Measurements from ENCODE around the gene PAQR4.

The PAQR4 gene

GRCh38 chr16:3008690-3009037 lies 39.5 kb downstream of the PAQR4 start:
- no peak for TF ChIP-seq ZFX (IDR thresholded peaks at IDR 0.05; ENCODE audit: borderline replicate concordance)
- no peak for TF ChIP-seq CTCF (IDR thresholded peaks at IDR 0.05)
- no peak overlapping the region for H3K27ac ChIP-seq

DNA sequence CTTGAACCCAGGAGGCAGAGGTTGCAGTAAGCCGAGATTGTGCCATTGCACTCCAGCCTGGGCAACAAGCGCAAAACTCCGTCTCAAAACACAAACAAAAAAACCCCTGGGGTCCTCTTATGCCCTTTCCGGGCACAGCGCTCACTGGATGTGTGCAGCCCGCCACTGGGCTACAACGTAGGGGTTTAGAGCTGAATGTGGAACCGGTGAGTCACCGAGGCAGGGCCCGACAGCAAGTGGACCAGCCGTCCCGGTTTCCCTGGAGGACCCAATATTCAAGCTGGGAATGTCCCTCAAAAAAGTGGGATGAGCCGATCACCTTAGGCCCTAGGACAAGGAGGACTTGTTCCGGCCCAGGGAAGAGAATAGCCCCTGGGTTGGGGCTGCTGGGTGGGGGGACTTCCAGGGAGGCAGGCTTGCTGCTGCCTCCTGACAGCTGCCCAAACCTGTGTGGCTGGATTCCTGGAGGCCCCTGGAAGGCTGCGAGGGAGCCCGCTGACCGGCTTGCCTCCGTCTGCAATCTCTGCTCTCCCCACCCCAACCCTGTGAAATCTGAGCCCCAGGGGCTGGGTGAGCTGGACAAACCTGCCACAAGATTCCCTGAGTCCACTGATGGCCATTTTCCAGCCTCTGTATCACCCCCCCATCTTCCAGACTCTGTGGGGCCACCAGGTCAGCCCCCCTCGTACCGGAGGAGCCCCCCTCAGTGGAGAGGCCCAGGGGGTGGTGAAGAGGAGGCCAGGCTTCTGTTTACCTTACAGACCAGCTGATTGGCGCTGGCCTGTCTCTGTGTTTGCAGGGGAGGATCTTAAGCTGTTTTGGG lies 40.6 kb downstream of the PAQR4 start:
- TF ChIP-seq ZFX (IDR thresholded peaks at IDR 0.05; ENCODE audit: borderline replicate concordance) (no peak), CTCF (IDR thresholded peaks at IDR 0.05) (no peak)
- H3K27ac ChIP-seq = no peak overlapping the region

GRCh38 chr16:3010510-3010909 lies 41.4 kb downstream of the PAQR4 start:
- no peak overlapping the region for H3K27ac ChIP-seq
- no peak for TF ChIP-seq CTCF (IDR thresholded peaks at IDR 0.05)
- no peak for TF ChIP-seq ZFX (IDR thresholded peaks at IDR 0.05; ENCODE audit: borderline replicate concordance)

- TF ChIP-seq CTCF (IDR thresholded peaks at IDR 0.05) = no peak
- TF ChIP-seq ZFX (IDR thresholded peaks at IDR 0.05; ENCODE audit: borderline replicate concordance) = no peak
- H3K27ac ChIP-seq = no peak overlapping the region
Observed at GRCh38 chr16:3012246-3012645, 43.1 kb downstream of the PAQR4 start.

- TF ChIP-seq CTCF (IDR thresholded peaks at IDR 0.05) (no peak), ZFX (IDR thresholded peaks at IDR 0.05; ENCODE audit: borderline replicate concordance) (no peak)
- no peak within 1 kb of the TSS for H3K27ac ChIP-seq
Observed at GRCh38 chr16:3012828-3013420, 43.8 kb downstream of the PAQR4 start, which contains the start of gene CLDN9. Gene CLDN9, plus strand, starts transcription at chr16:3012923. Its CDS starts 440 bp downstream, at chr16:3013363.

- TF ChIP-seq CTCF (IDR thresholded peaks at IDR 0.05) = no peak
- TF ChIP-seq ZFX (IDR thresholded peaks at IDR 0.05; ENCODE audit: borderline replicate concordance) = no peak
- H3K27ac ChIP-seq = no peak overlapping the region
Observed at GRCh38 chr16:3013491-3013951, 44.4 kb downstream of the PAQR4 start.
